KBM-7 (cell line): Measurements from ENCODE around the gene HTN3.
"Not testable (repeated sequence)": the region's sequence is repeated elsewhere in the genome, so short reads cannot be mapped to it uniquely, and the experiment has no call there.

Source experiments
- DNase-seq: peaks from one replicate; pipeline ENCODE4 v3.0.0-alpha.2; 2015
- in situ Hi-C: fragments of 300-500 bp; cut with MboI; formaldehyde crosslinking; loops from 2 replicates; pipeline ENCODE4 v1.14.3; 2020; ENCODE audit warnings: low sequenced_read_pairs, low pct_unique_long_range_greater_than_20kb, mixed read lengths

HTN3 gene

DNA sequence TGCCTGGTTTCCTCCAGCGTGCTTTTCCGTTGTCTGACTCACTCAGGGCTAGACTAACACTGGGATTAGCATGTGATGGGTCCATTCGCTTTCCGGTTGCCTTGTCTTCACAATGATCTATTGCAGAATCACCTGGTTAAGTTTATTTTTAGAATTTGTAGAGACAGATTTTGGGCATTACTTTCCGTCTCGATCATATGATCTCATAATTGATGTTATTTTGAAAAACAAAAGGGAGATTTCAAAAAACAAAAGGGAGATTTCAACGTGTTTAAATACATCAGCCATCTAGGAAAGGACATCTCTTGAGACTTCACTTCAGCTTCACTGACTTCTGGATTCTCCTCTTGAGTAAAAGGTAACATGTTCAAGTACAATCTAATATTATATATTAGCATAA, at the start of gene HTN3:
Gene HTN3 (plus strand): TSS at position 301 of the 400 bp plus-strand sequence. CDS start 2,282 bp downstream, outside the sequence.
- DNase-seq, in situ Hi-C loops: not testable (repeated sequence)

DNA sequence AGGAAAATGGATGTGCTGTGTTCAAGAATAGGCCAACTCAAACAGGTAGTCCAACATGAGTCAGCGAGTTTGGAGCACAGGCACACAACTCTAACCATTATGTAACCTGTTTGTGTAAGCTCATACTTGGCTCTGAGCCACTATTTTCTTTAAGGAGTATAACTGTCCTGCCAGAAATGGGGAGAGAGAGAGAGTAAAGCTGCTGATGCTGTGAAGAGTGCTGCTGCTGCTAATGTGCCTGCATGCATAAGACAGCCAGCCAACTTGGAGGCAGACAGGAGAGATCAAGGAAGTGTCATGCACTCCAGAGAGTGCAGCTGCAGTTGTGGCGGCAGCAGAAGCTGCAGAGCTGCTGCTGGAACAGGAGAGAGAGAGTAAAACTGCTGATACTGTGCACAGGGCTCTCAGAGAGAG, 44.2 kb upstream of the HTN3 start:
- no peak for DNase-seq
- in situ Hi-C loops: no loop called here

GRCh38 chr4:69986663-69987062, 41.6 kb upstream of the HTN3 start:
- in situ Hi-C loops: no loop called here
- no peak for DNase-seq

GRCh38 chr4:69991016-69991415, 37.2 kb upstream of the HTN3 start:
- DNase-seq: no peak
- in situ Hi-C loops: no loop called here

DNA sequence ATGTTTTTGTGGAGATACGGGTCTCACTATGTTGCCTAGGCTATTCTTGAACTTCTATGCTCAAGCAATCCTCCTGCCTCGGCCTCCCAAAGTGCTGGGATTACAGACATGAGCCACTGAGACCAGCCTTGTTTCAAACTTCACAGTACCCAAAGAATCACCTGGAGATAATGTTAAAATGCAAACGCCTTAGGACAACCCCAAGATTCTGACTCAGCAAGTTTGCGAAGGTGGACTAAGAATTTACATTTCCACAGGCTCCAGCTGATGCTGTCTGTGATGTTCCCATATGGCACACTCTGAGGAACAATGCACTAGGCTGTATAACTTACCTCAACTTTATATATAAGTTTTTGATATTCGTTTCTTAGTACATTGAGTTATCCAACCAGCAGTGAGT, 33.5 kb upstream of the HTN3 start:
- in situ Hi-C loops: no loop called here
- DNase-seq: no peak

- no peak for DNase-seq
- in situ Hi-C loops: no loop called here
Observed at GRCh38 chr4:69995526-69996016, 32.7 kb upstream of the HTN3 start, which contains the start of gene STATH. Gene STATH, plus strand, starts transcription at chr4:69995966. Its CDS starts 2,472 bp downstream, at chr4:69998438.

DNA sequence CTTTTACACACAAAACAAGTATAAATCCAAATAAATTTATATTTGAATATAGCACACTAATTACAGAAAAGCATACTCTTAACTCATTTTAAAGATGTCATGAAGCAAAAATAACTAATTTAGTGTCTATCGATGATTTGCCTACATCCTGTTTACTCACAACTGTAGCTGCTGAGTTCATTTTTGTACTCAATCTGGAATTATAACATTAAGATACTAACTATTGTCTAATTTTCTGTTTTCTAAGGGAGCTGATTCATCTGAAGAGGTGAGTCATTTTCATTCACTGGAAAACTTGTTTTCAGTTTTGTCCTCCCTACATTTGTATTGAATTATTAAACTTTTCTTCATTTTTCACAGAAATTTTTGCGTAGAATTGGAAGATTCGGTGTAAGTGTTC, 28.8 kb upstream of the HTN3 start:
- DNase-seq: no peak

DNA sequence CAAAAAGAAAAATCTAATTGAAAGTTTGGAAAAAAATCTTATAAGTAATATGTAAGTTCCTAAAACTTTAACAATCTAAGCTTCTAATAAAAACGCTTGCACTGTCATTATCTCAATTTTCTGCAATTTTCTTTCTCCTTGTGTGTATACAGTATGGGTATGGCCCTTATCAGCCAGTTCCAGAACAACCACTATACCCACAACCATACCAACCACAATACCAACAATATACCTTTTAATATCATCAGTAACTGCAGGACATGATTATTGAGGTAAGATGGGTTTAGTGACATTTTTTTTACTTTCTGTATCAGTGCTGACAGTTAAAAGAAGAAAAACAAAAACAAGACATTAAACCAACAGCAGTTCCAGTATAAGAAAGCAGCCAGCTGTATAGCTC, 27.5 kb upstream of the HTN3 start:
- in situ Hi-C loops: no loop called here
- no peak for DNase-seq

More for the DNA sequence above, 28.8 kb upstream of the HTN3 start:
- in situ Hi-C loops: no loop called here

DNA sequence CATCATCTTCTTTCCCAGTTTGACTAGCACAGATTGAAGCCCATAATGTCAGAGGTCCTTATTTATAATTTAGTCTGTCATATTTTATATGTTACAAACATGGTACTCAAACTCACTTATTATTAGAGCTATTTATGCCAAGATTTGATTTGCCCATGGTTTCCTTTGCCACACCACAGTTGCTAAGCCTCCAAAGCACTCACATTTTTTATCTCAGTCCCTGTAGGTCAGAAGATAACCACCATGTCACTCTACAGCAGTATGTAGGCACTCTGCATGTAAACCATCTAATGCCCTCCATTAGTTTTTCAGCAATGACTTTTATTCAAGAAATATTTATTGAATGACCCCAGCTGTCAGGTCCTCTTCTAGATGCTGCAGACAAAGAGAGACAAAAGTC, 25.8 kb upstream of the HTN3 start:
- in situ Hi-C loops: no loop called here
- DNase-seq: no peak

GRCh38 chr4:70008771-70009170, 19.5 kb upstream of the HTN3 start:
- in situ Hi-C loops: no loop called here
- no peak for DNase-seq

DNA sequence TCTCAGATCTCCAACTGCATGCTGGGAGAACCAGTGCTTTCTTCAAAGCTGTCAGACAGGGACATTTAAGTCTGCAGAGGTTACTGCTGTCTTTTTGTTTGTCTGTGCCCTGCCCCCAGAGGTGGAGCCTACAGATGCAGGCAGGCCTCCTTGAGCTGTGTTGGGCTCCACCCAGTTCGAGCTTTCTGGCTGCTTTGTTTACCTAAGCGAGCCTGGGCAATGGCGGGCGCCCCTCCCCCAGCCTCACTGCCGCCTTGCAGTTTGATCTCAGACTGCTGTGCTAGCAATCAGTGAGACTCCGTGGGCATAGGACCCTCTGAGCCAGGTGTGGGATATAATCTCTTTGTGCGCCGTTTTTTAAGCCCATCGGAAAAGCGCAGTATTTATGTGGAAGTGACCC, 9.3 kb upstream of the HTN3 start:
- DNase-seq, in situ Hi-C loops: not testable (repeated sequence)

DNA sequence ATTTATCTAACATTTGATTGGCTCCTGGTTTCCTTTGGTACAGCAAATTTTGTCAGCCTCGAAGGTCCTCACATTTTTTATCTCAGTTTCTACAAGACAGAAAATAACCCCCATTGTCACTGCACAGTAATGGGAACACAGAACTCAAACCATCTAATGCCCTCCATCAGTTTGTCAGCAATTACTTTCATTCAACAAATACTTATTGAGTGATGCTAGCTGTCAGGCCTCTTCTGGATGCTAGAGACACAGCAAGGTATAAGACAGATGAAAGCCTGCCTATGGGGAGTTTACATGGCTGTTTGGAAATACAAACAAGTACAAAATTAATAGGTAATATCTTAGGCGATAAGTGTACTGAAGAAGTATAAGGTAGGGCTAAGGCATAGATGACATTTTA, 5.0 kb upstream of the HTN3 start:
- no peak for DNase-seq
- in situ Hi-C loops: no loop called here

- no peak for DNase-seq
- in situ Hi-C loops: no loop called here
Observed at GRCh38 chr4:70027011-70027410, 1.2 kb upstream of the HTN3 start.

DNA sequence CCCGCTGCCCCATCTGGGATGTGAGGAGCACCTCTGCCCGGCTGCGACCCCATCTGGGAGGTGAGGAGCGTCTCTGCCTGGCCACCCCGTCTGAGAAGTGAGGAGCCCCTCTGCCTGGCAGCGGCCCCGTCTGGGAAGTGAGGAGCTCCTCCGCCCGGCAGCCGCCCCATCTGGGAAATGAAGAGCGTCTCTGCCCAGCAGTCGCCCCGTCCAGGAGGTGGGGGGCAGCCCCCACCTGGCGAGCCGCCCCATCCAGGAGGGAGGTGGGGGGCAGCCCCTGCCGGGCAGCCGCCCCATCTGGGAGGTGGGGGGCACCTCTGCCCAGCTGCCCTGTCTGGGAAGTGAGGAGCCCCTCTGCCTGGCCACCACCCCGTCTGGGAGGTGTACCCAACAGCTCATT, 9.3 kb downstream of the HTN3 start:
- in situ Hi-C loops, DNase-seq: not testable (repeated sequence)

DNA sequence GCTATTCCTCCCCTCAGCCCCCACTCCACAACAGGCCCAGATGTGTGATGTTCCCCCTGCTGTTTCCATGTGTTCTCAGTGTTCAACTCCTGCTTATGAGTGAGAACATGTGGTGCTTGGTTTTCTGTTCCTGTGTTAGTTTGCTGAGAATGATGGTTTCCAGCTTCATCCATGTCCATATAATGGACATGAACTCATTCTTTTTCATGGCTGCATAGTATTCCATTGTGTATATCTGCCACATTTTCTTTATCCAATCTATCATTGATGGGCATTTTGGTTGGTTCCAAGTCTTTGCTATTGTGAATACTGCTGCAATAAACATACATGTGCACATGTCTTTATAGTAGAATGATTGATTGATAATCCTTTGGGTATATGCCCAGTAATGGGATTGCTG, 11.7 kb downstream of the HTN3 start:
- in situ Hi-C loops, DNase-seq: not testable (repeated sequence)

GRCh38 chr4:70041652-70042286, 13.5 kb downstream of the HTN3 start:
- in situ Hi-C loops: no loop called here
- DNase-seq: no peak

DNA sequence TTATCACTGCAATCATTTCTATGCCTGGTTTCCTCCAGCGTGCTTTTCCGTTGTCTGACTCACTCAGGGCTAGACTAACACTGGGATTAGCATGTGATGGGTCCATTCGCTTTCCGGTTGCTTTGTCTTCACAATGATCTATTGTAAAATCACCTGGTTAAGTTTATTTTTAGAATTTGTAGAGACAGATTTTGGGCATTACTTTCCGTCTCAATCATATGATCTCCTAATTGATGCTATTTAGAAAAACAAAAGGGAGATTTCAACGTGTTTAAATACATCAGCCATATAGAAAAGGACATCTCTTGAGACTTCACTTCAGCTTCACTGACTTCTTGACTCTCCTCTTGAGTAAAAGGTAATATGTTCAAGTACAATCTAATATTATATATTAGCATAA, 21.9 kb downstream of the HTN3 start, which contains the start of gene HTN1:
Gene HTN1 (plus strand): TSS at position 301 of the 400 bp plus-strand sequence. CDS start 2,639 bp downstream, outside the sequence.
- DNase-seq, in situ Hi-C loops: not testable (repeated sequence)

GRCh38 chr4:70056534-70056933, 28.3 kb downstream of the HTN3 start:
- in situ Hi-C loops, DNase-seq: not testable (repeated sequence)

GRCh38 chr4:70057651-70058050, 29.4 kb downstream of the HTN3 start:
- DNase-seq: no peak
- in situ Hi-C loops: no loop called here

DNA sequence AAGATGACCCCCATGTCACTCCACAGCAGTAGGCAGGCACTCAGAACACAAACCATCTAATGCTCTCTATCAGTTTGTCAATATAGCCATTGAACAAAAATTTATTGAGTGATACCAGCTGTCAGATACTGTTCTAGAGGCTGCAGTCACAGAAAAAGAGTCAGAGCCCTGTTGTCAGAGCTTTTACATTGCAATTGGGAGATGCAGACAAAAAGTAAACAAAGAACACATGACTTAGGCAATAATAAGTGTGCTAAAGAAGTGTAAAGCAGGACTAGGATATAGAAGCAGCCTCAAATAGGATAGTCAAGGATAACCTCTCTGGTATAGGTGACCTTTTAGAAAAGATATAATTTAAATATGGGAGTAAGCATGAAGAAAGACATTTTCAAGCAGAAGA, 30.9 kb downstream of the HTN3 start:
- in situ Hi-C loops: no loop called here

DNA sequence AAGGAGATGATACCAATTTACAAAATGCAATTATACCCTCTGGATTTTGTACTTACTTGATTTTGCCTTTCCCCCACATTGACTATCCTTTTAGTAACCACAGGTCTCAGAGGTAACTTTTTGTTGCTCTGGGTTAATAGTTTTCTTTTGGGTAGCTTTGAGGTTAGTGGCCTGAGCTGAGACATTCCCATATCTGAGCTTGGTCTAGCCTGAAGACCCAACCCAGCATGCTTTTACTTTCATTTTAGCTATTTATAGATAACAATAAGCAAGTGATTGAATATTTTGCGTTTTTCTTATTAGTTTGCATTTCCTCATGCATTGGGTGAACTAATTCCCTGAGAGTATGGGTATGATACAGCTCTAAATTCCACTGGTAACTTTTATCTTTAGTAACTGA, 33.7 kb downstream of the HTN3 start:
- DNase-seq: no peak
- in situ Hi-C loops: no loop called here

More for the DNA sequence above, 30.9 kb downstream of the HTN3 start:
- DNase-seq: no peak
